Prostate gland (tissue), 2 donors: ENCODE results near the gene MXI1.

Experiments used
- POLR2A ChIP-seq: fragments of 450-650 bp; IDR thresholded peaks from one replicate; pipeline ENCODE4 v1.6.1; 2016; ENCODE audit warnings: antibody characterized with exemption, mild to moderate bottlenecking
- POLR2AphosphoS5 ChIP-seq: sonication (generic); formaldehyde crosslinking; IDR thresholded peaks from one replicate; pipeline ENCODE4 v1.6.1; 2017; ENCODE audit warnings: antibody characterized with exemption
- TF ChIP-seq, protein P1 (sequence below), 4 experiments: fragments of 200-600 bp in 2 of 4; fragments of 450-650 bp in 2 of 4; sonication (generic) in 2 of 4; IDR thresholded peaks; 1 replicate in 3 of 4; 2 replicates in 1 of 4; pipeline ENCODE4 v1.5.1; 2016 to 2019; ENCODE audit warnings: antibody characterized with exemption in 4 of 4, mild to moderate bottlenecking in 2 of 4, moderate library complexity in 2 of 4

DNA sequence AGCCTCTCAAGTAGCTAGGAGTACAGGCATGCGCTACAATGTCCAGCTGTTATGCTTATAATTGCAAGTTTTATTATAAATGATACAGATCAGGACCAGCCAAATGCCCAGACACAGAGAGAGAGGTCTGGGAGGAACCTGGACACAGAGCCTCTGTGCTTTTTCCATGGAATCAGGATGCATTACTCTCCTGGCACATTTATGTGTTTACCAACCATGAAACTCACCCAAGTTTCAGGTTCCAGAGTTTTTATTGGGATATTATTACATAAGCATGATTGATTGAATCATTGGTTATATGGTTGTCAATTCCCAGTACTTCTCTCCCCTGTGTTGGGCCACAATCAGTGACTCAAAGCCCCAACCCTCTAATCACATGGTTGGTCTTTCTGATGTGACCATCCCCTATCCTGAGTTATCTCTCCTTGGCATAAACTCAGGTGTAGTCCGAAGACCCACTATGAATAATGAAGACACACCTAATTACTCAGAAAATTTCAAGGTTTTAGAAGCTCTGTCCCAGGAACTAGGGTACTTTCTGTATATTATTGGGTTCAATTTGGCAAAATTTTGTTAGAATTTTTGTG, 30.6 kb downstream of the MXI1 start:
- TF ChIP-seq POLR2AphosphoS5 (no peak), POLR2A (no peak)
- TF ChIP-seq, protein P1, sequence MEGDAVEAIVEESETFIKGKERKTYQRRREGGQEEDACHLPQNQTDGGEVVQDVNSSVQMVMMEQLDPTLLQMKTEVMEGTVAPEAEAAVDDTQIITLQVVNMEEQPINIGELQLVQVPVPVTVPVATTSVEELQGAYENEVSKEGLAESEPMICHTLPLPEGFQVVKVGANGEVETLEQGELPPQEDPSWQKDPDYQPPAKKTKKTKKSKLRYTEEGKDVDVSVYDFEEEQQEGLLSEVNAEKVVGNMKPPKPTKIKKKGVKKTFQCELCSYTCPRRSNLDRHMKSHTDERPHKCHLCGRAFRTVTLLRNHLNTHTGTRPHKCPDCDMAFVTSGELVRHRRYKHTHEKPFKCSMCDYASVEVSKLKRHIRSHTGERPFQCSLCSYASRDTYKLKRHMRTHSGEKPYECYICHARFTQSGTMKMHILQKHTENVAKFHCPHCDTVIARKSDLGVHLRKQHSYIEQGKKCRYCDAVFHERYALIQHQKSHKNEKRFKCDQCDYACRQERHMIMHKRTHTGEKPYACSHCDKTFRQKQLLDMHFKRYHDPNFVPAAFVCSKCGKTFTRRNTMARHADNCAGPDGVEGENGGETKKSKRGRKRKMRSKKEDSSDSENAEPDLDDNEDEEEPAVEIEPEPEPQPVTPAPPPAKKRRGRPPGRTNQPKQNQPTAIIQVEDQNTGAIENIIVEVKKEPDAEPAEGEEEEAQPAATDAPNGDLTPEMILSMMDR (IDR thresholded peaks at IDR 0.05), result no peak
